Right cardiac atrium (tissue), 5 donors: Measurements from ENCODE around the gene ANTKMT. TPM values are rescaled to one million over a fixed set of nuclear protein-coding genes. Genes with fewer than 3 reads are reported as not detected.

Experiments
- microRNA-seq, 2 donors: library from miRNA; unstranded; fragments of <30 nt; microRNA quantifications; one replicate each; pipeline ENCODE4 v1.2.0, GENCODE V29; 2020 to 2021
- polyA plus RNA-seq: library from polyadenylated mRNA; stranded (reverse); fragments of 200-250 nt; gene quantifications from one replicate; pipeline ENCODE4 v1.2.3, GENCODE V29; 2013
- total RNA-seq, 4 donors: library from RNA; stranded (reverse); fragmentation: NEBNext Ultra II Directional; extraction: Animal tissue kit (Norgen Biotek cat#: 25700); gene quantifications; one replicate each; pipeline ENCODE4 v1.2.1, GENCODE V29; 2021
- donor health status: healthy with polysubstance abuse.
- donor health status: DM: no; HTN: yes; CAD: no.
- donor health status: DM: no; HTN: no; CAD: no.
- donor health status: DM: no; HTN: yes; CAD: no; lungs with severe emphysema.
- donor health status: DM: yes; HTN: yes; CAD: no.

The ANTKMT gene
- total and polyA plus RNA-seq, 5 donors = 25.7 to 38.8 (median 37.5) TPM

Small RNA genes lying within 50 kb of the gene (microRNA-seq; reads per million reads assigned to microRNA genes)
- gene MIR662 = 0 reads per million in 2 donors

Other genes with a start within 250 kb of the ANTKMT start
- gene CAPN15, start 193.4 kb upstream of the ANTKMT start, total RNA-seq = 10 to 100 TPM; 15.4 to 22.1 (median 19.6) TPM
- gene CAPN15, start 193.4 kb upstream of the ANTKMT start, polyA plus RNA-seq = 16.9 TPM
- not detected for gene PRR35, start 160.8 kb upstream of the ANTKMT start, total RNA-seq
- gene PRR35, start 160.8 kb upstream of the ANTKMT start, polyA plus RNA-seq = not detected
- under 1 TPM; 0.22 to 0.62 (median 0.54) TPM for gene NHLRC4, start 154.1 kb upstream of the ANTKMT start, total RNA-seq
- 0.84 TPM for gene NHLRC4, start 154.1 kb upstream of the ANTKMT start, polyA plus RNA-seq
- 10 to 100 TPM; 19.8 to 23.0 (median 21.6) TPM for gene PIGQ, start 151.2 kb upstream of the ANTKMT start, total RNA-seq
- gene PIGQ, start 151.2 kb upstream of the ANTKMT start, polyA plus RNA-seq = 22.9 TPM
- 10 to 100 TPM; 10.9 to 13.4 (median 11.9) TPM for gene RAB40C, start 131.1 kb upstream of the ANTKMT start, total RNA-seq
- 13.4 TPM for gene RAB40C, start 131.1 kb upstream of the ANTKMT start, polyA plus RNA-seq
- under 1 TPM; 0.15 to 0.70 (median 0.20) TPM for gene WFIKKN1, start 90.2 kb upstream of the ANTKMT start, total RNA-seq
- gene WFIKKN1, start 90.2 kb upstream of the ANTKMT start, polyA plus RNA-seq = 0.29 TPM
- gene METTL26, start 84.8 kb upstream of the ANTKMT start, total RNA-seq = 10 to 100 TPM; 55.4 to 60.3 (median 56.6) TPM
- 128 TPM for gene METTL26, start 84.8 kb upstream of the ANTKMT start, polyA plus RNA-seq
- gene MCRIP2, start 79.3 kb upstream of the ANTKMT start, total RNA-seq = 100 to 1,000 TPM in 1 of 4 donors, 10 to 100 TPM in 3; 71.2 to 121 (median 85.6) TPM
- gene MCRIP2, start 79.3 kb upstream of the ANTKMT start, polyA plus RNA-seq = 141 TPM
- gene WDR90, start 71.8 kb upstream of the ANTKMT start, total RNA-seq = 10 to 100 TPM; 10.5 to 13.7 (median 12.0) TPM
- gene WDR90, start 71.8 kb upstream of the ANTKMT start, polyA plus RNA-seq = 8.1 TPM
- 100 to 1,000 TPM in 1 of 4 donors, 10 to 100 TPM in 3; 84.3 to 104 (median 90.8) TPM for gene RHOT2, start 53.0 kb upstream of the ANTKMT start, total RNA-seq
- gene RHOT2, start 53.0 kb upstream of the ANTKMT start, polyA plus RNA-seq = 101 TPM
- 1 to 10 TPM in 3 of 4 donors, under 1 TPM in 1; 0.89 to 2.9 (median 1.7) TPM for gene RHBDL1, start 45.5 kb upstream of the ANTKMT start, total RNA-seq
- 2.3 TPM for gene RHBDL1, start 45.5 kb upstream of the ANTKMT start, polyA plus RNA-seq
- gene STUB1, start 40.7 kb upstream of the ANTKMT start, total RNA-seq = 100 to 1,000 TPM; 114 to 121 (median 119) TPM
- gene STUB1, start 40.7 kb upstream of the ANTKMT start, polyA plus RNA-seq = 126 TPM
- 10 to 100 TPM; 52.0 to 55.7 (median 54.6) TPM for gene JMJD8, start 36.8 kb upstream of the ANTKMT start, total RNA-seq
- 49.7 TPM for gene JMJD8, start 36.8 kb upstream of the ANTKMT start, polyA plus RNA-seq
- 1 to 10 TPM; 7.1 to 9.0 (median 8.2) TPM for gene WDR24, start 30.7 kb upstream of the ANTKMT start, total RNA-seq
- gene WDR24, start 30.7 kb upstream of the ANTKMT start, polyA plus RNA-seq = 6.3 TPM
- under 1 TPM; 0.19 to 0.38 (median 0.28) TPM for gene FBXL16, start 15.3 kb upstream of the ANTKMT start, total RNA-seq
- 0.34 TPM for gene FBXL16, start 15.3 kb upstream of the ANTKMT start, polyA plus RNA-seq
- 10 to 100 TPM; 65.2 to 75.0 (median 69.4) TPM for gene METRN, start 6.0 kb upstream of the ANTKMT start, total RNA-seq
- 68.2 TPM for gene METRN, start 6.0 kb upstream of the ANTKMT start, polyA plus RNA-seq
- under 1 TPM in 3 of 4 donors, not detected in 1; 0.36 to 0.97 (median 0.40) TPM for gene CCDC78, start 5.3 kb downstream of the ANTKMT start, total RNA-seq
- gene CCDC78, start 5.3 kb downstream of the ANTKMT start, polyA plus RNA-seq = 0.48 TPM
- gene HAGHL, start 6.0 kb downstream of the ANTKMT start, total RNA-seq = 10 to 100 TPM in 3 of 4 donors, 1 to 10 TPM in 1; 7.5 to 15.3 (median 12.0) TPM
- gene HAGHL, start 6.0 kb downstream of the ANTKMT start, polyA plus RNA-seq = 21.0 TPM
- 10 to 100 TPM; 21.5 to 31.3 (median 23.4) TPM for gene CIAO3, start 19.9 kb downstream of the ANTKMT start, total RNA-seq
- gene CIAO3, start 19.9 kb downstream of the ANTKMT start, polyA plus RNA-seq = 28.2 TPM
- gene MSLN, start 39.6 kb downstream of the ANTKMT start, total RNA-seq = 1 to 10 TPM in 2 of 4 donors, under 1 TPM in 1, not detected in 1; 0.92 to 3.1 (median 1.0) TPM
- not detected for gene MSLN, start 39.6 kb downstream of the ANTKMT start, polyA plus RNA-seq
- 10 to 100 TPM in 2 of 4 donors, 1 to 10 TPM in 2; 9.3 to 11.8 (median 9.9) TPM for gene RPUSD1, start 67.2 kb downstream of the ANTKMT start, total RNA-seq
- gene RPUSD1, start 67.2 kb downstream of the ANTKMT start, polyA plus RNA-seq = 11.5 TPM
- 1 to 10 TPM; 4.0 to 6.9 (median 4.9) TPM for gene CHTF18, start 67.5 kb downstream of the ANTKMT start, total RNA-seq
- gene CHTF18, start 67.5 kb downstream of the ANTKMT start, polyA plus RNA-seq = 3.4 TPM
- not detected for gene GNG13, start 79.6 kb downstream of the ANTKMT start, total RNA-seq
- not detected for gene GNG13, start 79.6 kb downstream of the ANTKMT start, polyA plus RNA-seq
- gene LMF1, start 249.8 kb downstream of the ANTKMT start, total RNA-seq = 10 to 100 TPM; 10.6 to 13.3 (median 11.2) TPM
- 7.8 TPM for gene LMF1, start 249.8 kb downstream of the ANTKMT start, polyA plus RNA-seq